ENCODE results near the gene RTP1.

The RTP1 gene

DNA sequence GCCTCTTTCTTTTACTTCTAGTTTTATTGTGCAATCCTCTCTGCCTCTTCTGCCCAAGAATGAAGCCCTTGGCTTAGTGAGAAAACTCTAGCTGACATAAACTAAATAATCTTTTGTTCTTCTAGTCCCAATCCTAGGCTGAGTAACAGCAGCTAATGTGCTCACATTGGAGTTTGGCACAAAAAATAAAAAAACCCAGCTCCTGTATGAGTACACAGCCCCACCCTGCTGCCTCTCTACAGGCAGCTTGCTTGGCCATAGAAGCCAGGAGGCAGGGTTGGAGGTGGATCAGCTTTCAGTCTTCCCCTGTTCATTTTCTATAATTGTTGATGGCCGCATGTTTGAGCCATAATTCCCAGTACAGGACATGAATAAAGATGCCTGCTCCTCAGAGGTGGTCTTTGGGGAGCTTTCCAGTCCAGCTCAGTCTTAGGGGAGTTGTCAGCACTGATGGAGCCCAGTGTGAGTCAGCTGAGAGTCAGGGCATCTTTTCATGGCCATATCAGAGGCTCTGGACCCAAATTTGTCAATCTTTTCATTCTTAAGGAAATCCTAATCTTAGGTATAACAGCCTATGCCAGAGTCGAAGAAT, 46.7 kb downstream of the RTP1 start:
- DNase-seq, result no peak

GRCh38 chr3:187247398-187247797, 50.1 kb downstream of the RTP1 start:
- no peak for DNase-seq

Data from hematopoietic multipotent progenitor cell treated with erythropoietin and hydrocortisone succinate and interleukin-3 and kit ligand, for 4 days (in vitro differentiated cells).